Epithelial cell of proximal tubule (primary cell): ENCODE measurements around the gene PHACTR2. TPM values are rescaled to one million over a fixed set of nuclear protein-coding genes. Genes with fewer than 3 reads are reported as not detected.

Source experiments
- DNase-seq: peaks from one replicate; pipeline ENCODE4 v3.0.0-alpha.2; 2011; ENCODE audit warnings: low read depth
- H3K4me3 ChIP-seq: 2 replicates; pipeline ENCODE4 v1.5.1; 2011; ENCODE audit warnings: low read depth, mild to moderate bottlenecking, low read length
- CTCF ChIP-seq: conservative IDR thresholded peaks from 2 replicates; pipeline ENCODE4 v1.5.1; 2012; ENCODE audit warnings: low read depth, mild to moderate bottlenecking, low read length
- total RNA-seq: library from RNA; depleted of rRNA; stranded (reverse); fragments of >200 nt; gene quantifications from 2 replicates; pipeline ENCODE4 v1.2.3, GENCODE V29; 2015

PHACTR2 gene
- total RNA-seq, 1 donor from 2014 or later: 13.8 TPM

- no peak for TF ChIP-seq CTCF
- no peak overlapping the region for H3K4me3 ChIP-seq
- DNase-seq: no peak
These were observed 16.8 kb downstream of the PHACTR2 start for GRCh38 chr6:143694560-143694959.

- no peak overlapping the region for H3K4me3 ChIP-seq
- no peak for TF ChIP-seq CTCF
- no peak for DNase-seq
These were observed 17.6 kb downstream of the PHACTR2 start for GRCh38 chr6:143695130-143695968.

- DNase-seq: no peak
- TF ChIP-seq CTCF: no peak
- no peak overlapping the region for H3K4me3 ChIP-seq
These were observed 18.4 kb downstream of the PHACTR2 start for GRCh38 chr6:143695969-143696663.

GRCh38 chr6:143696664-143697000 lies 18.9 kb downstream of the PHACTR2 start:
- no peak for TF ChIP-seq CTCF
- H3K4me3 ChIP-seq: no peak overlapping the region
- DNase-seq: no peak

- no peak for DNase-seq
These were observed 19.5 kb downstream of the PHACTR2 start for GRCh38 chr6:143697076-143697800.

GRCh38 chr6:143698329-143698728 lies 20.6 kb downstream of the PHACTR2 start:
- DNase-seq: no peak
- no peak overlapping the region for H3K4me3 ChIP-seq
- no peak for TF ChIP-seq CTCF

More at GRCh38 chr6:143697076-143697800, 19.5 kb downstream of the PHACTR2 start:
- H3K4me3 ChIP-seq: no peak overlapping the region
- no peak for TF ChIP-seq CTCF
